CD14-positive monocyte (primary cell): ENCODE measurements around the gene CCT7. TPM values are rescaled to one million over a fixed set of nuclear protein-coding genes. Genes with fewer than 3 reads are reported as not detected.
A peak's percentile ranks its signal among the peaks of the same experiment; 100 is the strongest.

Experiments used
- DNase-seq, 3 donors: peaks; one replicate each; pipeline ENCODE4 v3.0.0-alpha.2; 2011 to 2022
- H2AFZ ChIP-seq: 2 replicates; pipeline ENCODE4 v1.6.0; 2012; ENCODE audit warnings: mild to moderate bottlenecking, low read depth, low read length, inconsistent platforms; ENCODE audit not compliant: insufficient read depth, poor library complexity, severe bottlenecking
- H3K27ac ChIP-seq, 2 donors: 1 replicate in 1 of 2; 2 replicates in 1 of 2; pipeline ENCODE4 v1.5.1; 2012 to 2013; ENCODE audit warnings: low read length in 2 of 2, control low read depth in 1 of 2, inconsistent platforms in 1 of 2, low read depth in 1 of 2, mild to moderate bottlenecking in 1 of 2
- H3K27me3 ChIP-seq, 2 donors: one replicate each; pipeline versions ENCODE4 v1.6.0 to v1.6.1; 2011 to 2013; ENCODE audit warnings: low read length in 2 of 2; ENCODE audit not compliant: control insufficient read depth in 2 of 2, insufficient read depth in 2 of 2
- H3K36me3 ChIP-seq, 2 donors: replicated peaks in 1 of 2; 1 replicate in 1 of 2; 2 replicates in 1 of 2; pipeline versions ENCODE4 v1.5.1 to v1.6.1; 2012 to 2013; ENCODE audit warnings: low read length in 2 of 2, control low read depth in 1 of 2, inconsistent platforms in 1 of 2, mild to moderate bottlenecking in 1 of 2; ENCODE audit not compliant: insufficient read depth in 2 of 2, control insufficient read depth in 1 of 2
- H3K4me1 ChIP-seq, 2 donors: 1 replicate in 1 of 2; 2 replicates in 1 of 2; pipeline versions ENCODE4 v1.5.1 to v1.6.1; 2012 to 2013; ENCODE audit warnings: low read length in 2 of 2, control low read depth in 1 of 2, inconsistent platforms in 1 of 2, mild to moderate bottlenecking in 1 of 2, moderate library complexity in 1 of 2; ENCODE audit not compliant: insufficient read depth in 2 of 2, control insufficient read depth in 1 of 2
- H3K4me2 ChIP-seq: replicated peaks from 2 replicates; pipeline ENCODE3; 2012; ENCODE audit warnings: low read length, moderate library complexity, mild to moderate bottlenecking; ENCODE audit not compliant: poor library complexity, severe bottlenecking; ENCODE audit errors: extremely low read depth
- H3K4me3 ChIP-seq, 3 experiments: fragments of 200-600 bp in 1 of 3; sonication (generic) in 1 of 3; replicated peaks in 1 of 3; 1 replicate in 2 of 3; 2 replicates in 1 of 3; pipeline ENCODE4 v1.5.1; 2011 to 2013; ENCODE audit warnings: low read length in 3 of 3, mild to moderate bottlenecking in 3 of 3, control low read depth in 2 of 3, low read depth in 2 of 3, inconsistent platforms in 1 of 3, moderate library complexity in 1 of 3
- H3K79me2 ChIP-seq: 2 replicates; pipeline ENCODE4 v1.6.0; 2012; ENCODE audit warnings: mild to moderate bottlenecking, control low read depth, inconsistent platforms, low read length, moderate library complexity; ENCODE audit not compliant: insufficient read depth
- H3K9ac ChIP-seq: 2 replicates; pipeline ENCODE4 v1.6.0; 2017; ENCODE audit warnings: low read length, mild to moderate bottlenecking; ENCODE audit not compliant: insufficient read depth, poor library complexity, severe bottlenecking
- H3K9me3 ChIP-seq, 2 donors: replicated peaks in 1 of 2; 1 replicate in 1 of 2; 2 replicates in 1 of 2; pipeline versions ENCODE4 v1.5.1 to v1.6.1; 2012 to 2013; ENCODE audit warnings: low read length in 2 of 2, control low read depth in 1 of 2; ENCODE audit not compliant: control insufficient read depth in 1 of 2, insufficient read depth in 1 of 2
- H4K20me1 ChIP-seq: 2 replicates; pipeline ENCODE4 v1.6.0; 2012; ENCODE audit warnings: mild to moderate bottlenecking, low read length, control low read depth, moderate library complexity; ENCODE audit not compliant: insufficient read depth
- H3K27ac Mint-ChIP-seq, 7 donors: one replicate each; pipeline ENCODE4 v1.8.0; 2020; ENCODE audit warnings: mild to moderate bottlenecking in 7 of 7, mixed read lengths in 7 of 7, moderate library complexity in 6 of 7, inconsistent platforms in 2 of 7
- H3K27me3 Mint-ChIP-seq, 3 donors: one replicate each; pipeline ENCODE4 v1.8.0; 2021 to 2022; ENCODE audit warnings: low read depth in 3 of 3, mild to moderate bottlenecking in 3 of 3, mixed read lengths in 3 of 3, moderate library complexity in 3 of 3, inconsistent platforms in 1 of 3
- H3K36me3 Mint-ChIP-seq, 2 donors: one replicate each; pipeline ENCODE4 v1.8.0; 2020; ENCODE audit warnings: mixed read lengths in 2 of 2, inconsistent platforms in 1 of 2, mild to moderate bottlenecking in 1 of 2
- H3K4me1 Mint-ChIP-seq: one replicate; pipeline ENCODE4 v1.8.0; 2020; ENCODE audit warnings: mild to moderate bottlenecking, mixed read lengths
- H3K4me3 Mint-ChIP-seq, 2 donors: one replicate each; pipeline ENCODE4 v1.8.0; 2020; ENCODE audit warnings: mild to moderate bottlenecking in 2 of 2, mixed read lengths in 2 of 2, moderate library complexity in 1 of 2
- H3K9me3 Mint-ChIP-seq, 7 donors: one replicate each; pipeline ENCODE4 v1.8.0; 2020 to 2022; ENCODE audit warnings: mixed read lengths in 7 of 7, mild to moderate bottlenecking in 6 of 7, moderate library complexity in 6 of 7, inconsistent platforms in 2 of 7
- CTCF ChIP-seq: fragments of 200-600 bp; IDR thresholded peaks from one replicate; pipeline ENCODE4 v1.8.0; 2022; ENCODE audit warnings: antibody characterized with exemption, mild to moderate bottlenecking
- WGBS: methylation state at CpG from one replicate; pipeline ENCODE4 v1.1.5; 2013; ENCODE audit warnings: missing lambda C conversion rate; ENCODE audit not compliant: insufficient coverage; 5-methylcytosine and 5-hydroxymethylcytosine counted together
- intact Hi-C, 2 donors: fragments of 100-400 bp; cut with micrococcal nuclease; formaldehyde crosslinking; loops; one replicate each; pipeline versions ENCODE4 v1.15.0 to v1.15.1; 2023
- polyA plus RNA-seq, 3 donors: library from polyadenylated mRNA; depleted of rRNA in 1 of 3; unstranded in 2 of 3; stranded (reverse) in 1 of 3; fragments of 300-500 nt in 2 of 3; fragments of >200 nt in 1 of 3; fragmentation: Illumina TruSeq in 2 of 3; gene quantifications; 1 replicate in 2 of 3; 2 replicates in 1 of 3; pipeline ENCODE4 v1.2.3, GENCODE V29; 2012 to 2021

Gene CCT7
- polyA plus RNA-seq, 3 donors = 56.8 to 151 (median 134) TPM

GRCh38 chr2:73202156-73203054 lies 31.7 kb upstream of the CCT7 start, which contains the start of gene NOTO:
Gene NOTO, plus strand, starts transcription at chr2:73202574. Its CDS starts 93 bp downstream, at chr2:73202667.
- Histone ChIP-seq H3K9me3 (peaks cover 0 to 10% of the 10 kb centered on the region in 2 donors), H3K79me2 (no peaks in the 10 kb centered on the region), H3K4me2 (peak within 1 kb of the TSS; percentile 29), H3K36me3 (no peaks in the 10 kb centered on the region), H2AFZ (no peak within 1 kb of the TSS), H3K27me3 (peaks cover 34 to 65% of the 10 kb centered on the region in 2 donors), H4K20me1 (no peaks in the 10 kb centered on the region), H3K4me3 (no peak within 1 kb of the TSS), H3K4me1 (peaks cover 0 to 13% of the 10 kb centered on the region in 2 donors), H3K27ac (no peak within 1 kb of the TSS), H3K9ac (peak within 1 kb of the TSS; percentile 21)
- Mint-ChIP-seq H3K27ac (no peak within 1 kb of the TSS), H3K9me3 (peaks cover 0 to 19% (median 5%) of the 10 kb centered on the region in 7 donors), H3K4me3 (peak within 1 kb of the TSS in 1 of 2 donors; percentile 76), H3K27me3 (peaks cover 69 to 78% (median 73%) of the 10 kb centered on the region in 3 donors), H3K36me3 (peaks cover 0 to 7% of the 10 kb centered on the region in 2 donors), H3K4me1 (peaks cover 2% of the 10 kb centered on the region)
- DNase-seq = no peak
- WGBS = 4% methylated on average over 81 of the region's 87 CpGs
- intact Hi-C loops = no loop called here
- no peak for TF ChIP-seq CTCF

GRCh38 chr2:73203055-73203681 lies 30.9 kb upstream of the CCT7 start:
- H3K4me1 Mint-ChIP-seq = peaks cover 2% of the 10 kb centered on the region
- DNase-seq = no peak
- Histone ChIP-seq H3K36me3 (no peaks in the 10 kb centered on the region), H3K4me3 (no peak overlapping the region), H3K27me3 (peaks cover 33 to 59% of the 10 kb centered on the region in 2 donors), H3K9ac (no peak overlapping the region), H4K20me1 (no peaks in the 10 kb centered on the region), H3K4me1 (peaks cover 0 to 13% of the 10 kb centered on the region in 2 donors), H3K9me3 (peaks cover 0 to 10% of the 10 kb centered on the region in 2 donors), H3K79me2 (no peaks in the 10 kb centered on the region), H3K4me2 (peak overlapping the region; percentile 29), H2AFZ (no peak overlapping the region), H3K27ac (no peak overlapping the region)
- peaks cover 0 to 7% of the 10 kb centered on the region in 2 donors for H3K36me3 Mint-ChIP-seq
- 3% methylated on average over 29 of the region's 44 CpGs for WGBS
- H3K4me3 Mint-ChIP-seq = peak overlapping the region in 1 of 2 donors; percentile 76
- no peak for TF ChIP-seq CTCF
- H3K27ac Mint-ChIP-seq = no peak overlapping the region
- peaks cover 0 to 19% (median 5%) of the 10 kb centered on the region in 7 donors for H3K9me3 Mint-ChIP-seq
- intact Hi-C loops = no loop called here
- peaks cover 65 to 77% (median 70%) of the 10 kb centered on the region in 3 donors for H3K27me3 Mint-ChIP-seq
